GM20431 (cell line): Measurements from ENCODE around the gene TMEM184A.
"Not testable (repeated sequence)": the region's sequence is repeated elsewhere in the genome, so short reads cannot be mapped to it uniquely, and the experiment has no call there.

Experiments
- in situ Hi-C: fragments of 300-500 bp; cut with MseI, MboI; formaldehyde crosslinking; loops from one replicate; pipeline ENCODE4 v1.15.0; 2020; ENCODE audit warnings: low sequenced_read_pairs; ENCODE audit not compliant: unreplicated experiment

Gene TMEM184A

GRCh38 chr7:1532456-1533254 is 23.4 kb downstream of the TMEM184A start:
- in situ Hi-C loops = no loop called here

DNA sequence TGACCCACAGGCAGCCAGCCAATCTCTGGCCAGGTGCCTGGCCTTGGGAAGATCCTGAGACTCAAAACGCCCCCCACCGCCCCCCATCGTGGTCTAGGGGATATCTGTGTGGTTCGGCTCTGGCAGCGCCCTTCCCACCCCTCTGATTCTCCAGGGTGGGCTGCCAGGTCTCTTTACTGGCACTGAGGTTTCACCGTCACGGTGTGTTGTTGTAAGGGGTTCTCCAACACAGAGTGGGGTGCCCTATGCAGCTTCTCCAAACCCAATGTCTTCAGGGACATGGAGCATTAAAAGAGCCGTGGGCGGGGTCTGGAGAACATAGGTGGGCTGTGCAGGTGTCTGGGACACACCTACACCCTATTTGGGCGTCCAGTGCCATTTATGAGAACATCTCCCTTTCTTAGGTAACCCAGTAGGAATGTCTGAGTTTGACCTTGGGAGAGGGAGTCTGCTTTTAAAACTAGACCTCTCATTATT is 24.0 kb downstream of the TMEM184A start:
- in situ Hi-C loops = no loop called here

DNA sequence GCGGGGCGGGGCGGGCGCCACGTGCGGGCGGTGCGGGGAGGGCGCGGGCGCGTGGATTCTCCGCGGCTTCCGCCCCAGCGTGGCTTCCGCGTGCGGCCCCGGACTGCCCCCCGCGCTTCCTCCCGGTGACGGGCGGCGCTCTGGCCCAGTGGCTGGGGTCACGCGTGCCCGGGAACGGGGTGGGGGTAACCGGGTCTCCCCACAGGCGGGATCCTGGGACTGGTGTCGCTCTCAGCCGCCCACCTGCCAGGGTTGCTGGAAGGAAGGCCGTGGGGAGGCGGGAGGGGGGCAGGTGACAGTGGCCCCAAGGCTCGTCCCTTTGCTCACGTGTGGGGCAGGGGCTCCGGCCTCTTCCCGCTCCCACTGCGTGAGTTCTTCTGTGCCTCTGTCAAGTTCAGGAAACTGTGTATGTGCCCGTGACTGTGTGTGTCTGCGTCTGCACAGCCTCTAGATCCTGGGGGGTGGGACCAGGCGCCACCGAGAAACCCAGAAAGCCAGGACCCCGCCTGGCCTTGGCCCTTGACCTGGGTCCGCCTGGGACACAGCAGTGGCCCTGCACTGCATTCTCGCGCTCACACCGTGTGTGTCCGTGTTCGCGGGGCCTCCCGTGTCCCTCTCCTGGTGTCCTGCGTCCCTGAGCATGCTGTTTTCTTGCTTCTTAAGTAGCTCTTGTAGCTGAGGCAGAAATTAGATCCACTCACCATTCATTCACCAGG is 24.6 kb downstream of the TMEM184A start:
- in situ Hi-C loops = no loop called here

GRCh38 chr7:1530946-1531262 is 25.1 kb downstream of the TMEM184A start:
- in situ Hi-C loops = no loop called here

- in situ Hi-C loops = no loop called here
Measured at GRCh38 chr7:1529383-1530116, 26.5 kb downstream of the TMEM184A start.

- in situ Hi-C loops = no loop called here
Measured at GRCh38 chr7:1526271-1526754, 29.7 kb downstream of the TMEM184A start.

GRCh38 chr7:1525409-1525808 is 30.6 kb downstream of the TMEM184A start:
- in situ Hi-C loops = no loop called here

DNA sequence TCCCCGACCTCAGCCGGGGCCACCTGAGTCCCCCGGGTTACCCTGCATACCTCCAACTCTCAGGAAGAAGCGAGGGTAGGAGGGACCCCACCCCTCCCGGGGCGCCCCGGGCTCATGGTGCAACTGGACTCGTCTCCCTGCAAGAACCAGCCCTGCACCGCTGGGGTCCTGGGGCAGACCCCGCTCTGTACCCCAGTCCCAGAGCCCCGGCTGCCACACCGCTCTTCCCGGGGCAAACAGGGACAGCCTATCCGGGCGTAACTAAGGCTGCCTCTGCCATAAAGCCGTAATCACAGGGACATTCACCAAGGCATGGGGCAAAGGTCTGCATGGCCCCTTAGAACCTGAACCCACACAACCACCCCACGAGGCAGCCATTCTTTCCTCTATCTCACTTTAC is 32.2 kb downstream of the TMEM184A start:
- in situ Hi-C loops = no loop called here

GRCh38 chr7:1523208-1523607 is 32.8 kb downstream of the TMEM184A start:
- in situ Hi-C loops = no loop called here

DNA sequence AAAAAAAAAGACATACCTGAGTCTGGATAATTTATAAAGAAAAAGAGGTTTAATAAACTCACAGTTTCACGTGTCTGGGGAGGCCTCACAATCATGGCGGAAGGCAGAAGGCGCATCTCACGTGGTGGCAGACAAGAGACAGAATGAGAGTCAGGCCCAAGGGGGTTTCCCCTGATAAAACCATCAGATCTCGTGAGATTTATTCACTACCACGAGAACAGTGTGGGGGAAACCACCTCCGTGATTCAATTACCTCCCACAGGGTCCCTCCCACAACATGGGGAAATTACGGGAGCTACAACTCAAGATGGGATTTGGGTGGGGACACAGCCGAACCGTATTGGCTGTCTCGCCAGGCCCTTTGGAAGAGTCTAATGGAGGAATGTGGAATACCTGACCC is 34.5 kb downstream of the TMEM184A start:
- in situ Hi-C loops = no loop called here

DNA sequence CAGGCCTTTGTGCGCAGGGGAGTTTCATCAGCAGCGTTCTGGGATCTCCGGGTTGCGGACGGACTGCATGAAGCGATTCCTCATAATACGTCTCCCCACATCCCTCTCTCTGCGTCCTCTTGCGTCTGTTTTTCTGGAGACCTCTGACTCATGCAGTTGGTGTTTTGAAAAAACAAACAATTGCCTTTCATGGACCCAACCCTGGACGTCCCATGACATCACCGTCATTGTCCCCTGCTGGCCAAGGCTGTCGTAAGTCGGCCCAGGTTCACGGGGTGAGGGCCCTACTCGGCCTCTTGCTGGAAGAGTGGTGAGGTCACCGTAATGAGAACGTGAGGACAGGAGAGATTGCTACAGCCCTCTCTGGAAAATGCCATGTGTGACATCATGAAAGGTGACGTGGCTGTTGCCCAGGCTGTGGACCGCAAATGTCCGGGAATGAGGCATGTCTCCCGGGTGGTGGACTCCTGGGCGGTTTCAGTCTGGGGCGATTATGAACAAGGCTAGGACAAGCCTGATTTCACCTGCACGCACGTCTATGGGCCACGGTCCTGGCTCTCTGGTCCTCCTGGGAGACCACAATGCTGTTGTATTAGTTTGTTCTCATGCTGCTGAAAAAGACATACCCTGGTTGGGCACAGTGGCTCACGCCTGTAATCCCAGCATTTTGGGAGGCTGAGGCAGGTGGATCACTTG is 35.3 kb downstream of the TMEM184A start:
- in situ Hi-C loops = no loop called here

DNA sequence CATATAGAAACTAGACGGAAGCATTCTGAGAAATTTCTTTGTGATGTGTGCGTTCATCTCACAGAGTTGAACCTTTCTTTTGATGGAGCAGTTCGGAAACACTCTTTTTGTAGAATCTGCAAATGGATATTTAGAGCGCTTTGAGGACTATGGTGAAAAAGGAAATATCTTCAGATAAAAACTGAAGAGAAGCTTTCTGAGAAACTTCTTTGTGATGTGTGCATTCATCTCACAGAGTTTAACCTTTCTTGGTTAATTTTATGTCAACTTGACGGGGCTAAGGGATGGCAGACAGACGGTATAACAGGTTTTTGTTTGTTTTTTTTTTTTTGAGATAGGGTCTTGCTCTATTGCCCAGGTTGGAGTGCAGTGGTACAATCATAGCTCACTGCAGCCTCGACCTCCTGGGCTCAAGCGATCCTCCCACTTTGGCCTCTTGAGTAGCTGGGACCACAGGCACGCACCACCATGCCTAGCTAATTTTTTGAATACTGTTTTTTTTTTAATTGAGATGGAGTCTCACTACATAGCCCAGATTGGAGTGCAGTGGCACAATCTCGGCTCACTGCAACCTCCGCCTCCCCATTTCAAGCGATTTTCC is 36.6 kb downstream of the TMEM184A start:
- in situ Hi-C loops = not testable (repeated sequence)

DNA sequence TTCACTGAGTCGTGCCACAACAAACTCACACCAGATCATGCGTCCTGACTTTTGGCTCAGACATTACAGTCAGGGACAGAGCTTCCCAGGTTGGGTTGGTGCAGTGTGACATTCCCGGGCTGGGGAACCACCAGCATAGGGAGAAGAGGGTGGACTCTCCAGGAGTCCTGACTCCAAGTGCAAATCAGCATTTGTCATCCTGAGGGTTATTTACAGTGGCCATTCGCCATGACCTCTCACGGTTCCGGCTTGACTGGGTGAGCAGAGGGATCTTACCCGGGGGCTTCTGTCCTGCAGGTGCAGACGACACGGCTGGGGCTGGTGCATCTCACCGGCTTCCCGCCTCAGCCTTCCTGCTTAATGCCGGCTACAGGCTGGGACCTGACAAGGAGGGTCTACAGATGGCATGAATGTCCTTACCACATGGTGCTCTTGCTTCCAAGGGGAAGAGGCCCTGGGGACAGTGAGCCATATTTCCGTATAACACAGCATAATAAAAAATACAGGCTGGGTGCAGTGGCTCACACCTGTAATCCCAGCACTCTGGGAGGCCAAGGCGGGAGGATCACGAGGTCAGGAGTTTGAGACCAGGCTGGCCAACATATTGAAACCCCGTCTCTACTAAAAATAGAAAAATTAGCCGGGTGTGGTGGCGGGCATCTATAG is 39.3 kb downstream of the TMEM184A start:
- in situ Hi-C loops = no loop called here

DNA sequence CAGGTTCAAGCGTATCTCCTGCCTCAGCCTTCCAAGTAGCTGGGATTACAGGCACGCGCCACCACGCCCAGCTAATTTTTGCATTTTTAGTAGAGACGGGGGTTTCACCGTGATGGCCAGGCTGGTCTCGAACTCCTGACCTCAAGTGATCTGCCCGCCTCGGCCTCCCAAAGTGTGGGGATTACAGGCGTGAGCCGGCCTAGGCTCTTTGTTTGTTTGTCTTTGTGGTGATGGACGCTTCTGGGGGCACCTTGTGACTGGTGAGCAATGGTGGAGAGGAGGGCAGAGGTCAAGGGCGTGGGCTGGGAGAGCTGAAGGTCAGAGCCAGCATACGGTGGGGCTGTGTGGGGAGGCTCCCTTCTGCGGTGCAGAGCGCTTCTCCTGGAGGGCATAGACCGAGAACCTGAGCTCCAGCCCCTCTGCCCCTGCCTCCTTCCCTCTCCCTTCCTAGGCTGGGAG is 40.5 kb downstream of the TMEM184A start:
- in situ Hi-C loops = not testable (repeated sequence)

GRCh38 chr7:1514995-1515401 is 41.0 kb downstream of the TMEM184A start:
- in situ Hi-C loops = no loop called here

DNA sequence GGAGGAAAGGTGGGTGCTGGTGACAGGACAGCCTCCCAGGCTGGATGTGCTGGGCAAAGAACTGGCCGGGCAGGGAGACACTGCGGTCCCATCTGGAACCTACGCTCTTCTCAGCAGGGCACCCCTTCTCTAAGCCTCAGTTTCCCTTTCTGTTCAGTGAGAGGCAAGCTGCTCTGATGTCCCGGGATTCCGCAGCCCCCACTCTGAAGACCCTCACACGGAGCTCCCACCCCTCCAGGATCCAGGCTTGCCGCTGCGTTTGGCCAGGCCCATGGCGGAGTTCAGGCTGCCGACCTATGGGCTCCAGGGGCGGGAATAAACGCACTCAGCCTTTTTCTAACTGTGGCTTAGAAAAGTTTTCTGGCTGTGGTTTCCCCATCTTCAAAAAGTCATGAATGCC is 41.6 kb downstream of the TMEM184A start:
- in situ Hi-C loops = no loop called here

GRCh38 chr7:1513657-1514095 is 42.3 kb downstream of the TMEM184A start:
- in situ Hi-C loops = no loop called here

DNA sequence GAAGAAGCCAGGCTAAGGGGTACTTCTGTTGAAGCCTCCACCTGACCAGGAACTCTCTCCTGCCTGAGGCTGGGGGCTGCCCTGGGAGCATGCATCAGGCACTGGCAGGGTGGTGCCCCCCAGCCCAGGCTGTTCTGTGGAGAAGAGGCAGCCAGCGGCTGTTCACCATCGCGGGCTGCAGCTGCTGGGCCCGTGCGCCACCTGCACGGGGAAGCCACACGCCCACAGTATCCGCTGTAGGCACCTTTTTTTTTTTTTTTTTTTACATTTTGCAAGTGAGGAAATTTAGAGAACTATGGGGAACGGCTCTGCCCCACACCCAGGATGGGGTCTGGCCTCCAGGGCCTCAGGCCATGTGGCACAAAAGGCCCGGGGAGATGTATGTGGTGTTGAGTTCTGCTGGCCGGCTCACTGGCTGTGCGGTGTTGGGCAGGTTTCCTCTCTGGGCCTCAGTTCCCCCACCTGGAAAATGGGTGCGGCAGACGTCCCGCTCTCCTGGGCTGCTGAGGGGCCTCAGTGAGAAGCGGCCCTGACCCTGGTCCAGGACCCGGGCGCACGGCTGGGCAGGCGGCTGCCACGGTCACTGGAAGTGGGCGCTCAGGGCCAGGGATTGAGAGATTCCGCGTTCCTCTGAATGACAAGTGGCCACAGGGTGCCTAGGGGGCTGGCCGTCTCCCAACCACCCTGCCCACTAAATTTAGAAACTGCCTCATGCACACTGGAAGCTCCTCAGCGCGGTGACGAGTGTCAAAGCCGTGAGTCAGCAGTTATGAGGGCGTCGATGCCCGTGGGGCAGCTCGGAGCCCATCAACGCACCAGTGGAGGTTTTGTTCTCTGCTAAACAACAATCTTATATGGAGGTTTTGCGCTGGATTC is 43.0 kb downstream of the TMEM184A start:
- in situ Hi-C loops = no loop called here
